GM18505 (cell line): ENCODE measurements around the gene ZFYVE27.
A peak's percentile ranks its signal among the peaks of the same experiment; 100 is the strongest.

Experiments
- ATAC-seq: cut with Tn5 transposase; IDR thresholded peaks from one replicate; pipeline ENCODE4 v1.9.1; 2021; ENCODE audit not compliant: unreplicated experiment
- POLR2A ChIP-seq: IDR thresholded peaks from 4 replicates; pipeline ENCODE4 v1.6.1; 2011; ENCODE audit warnings: borderline replicate concordance; ENCODE audit not compliant: insufficient read depth, insufficient read length; ENCODE audit errors: extremely low read depth

Gene ZFYVE27

GRCh38 chr10:97708976-97709946 is 27.7 kb upstream of the ZFYVE27 start:
- no peak for TF ChIP-seq POLR2A
- ATAC-seq: no peak

GRCh38 chr10:97711640-97712572 is 25.0 kb upstream of the ZFYVE27 start:
- ATAC-seq: no peak

GRCh38 chr10:97713339-97713825 is 23.5 kb upstream of the ZFYVE27 start, which contains the start of gene MARVELD1:
TSS of gene MARVELD1 (plus strand) at chr10:97713730. CDS start at chr10:97713877, 147 bp downstream.
- ATAC-seq: no peak
- no peak for TF ChIP-seq POLR2A

More at GRCh38 chr10:97711640-97712572, 25.0 kb upstream of the ZFYVE27 start:
- no peak for TF ChIP-seq POLR2A

GRCh38 chr10:97713826-97714400 is 23.0 kb upstream of the ZFYVE27 start:
- no peak for TF ChIP-seq POLR2A
- ATAC-seq: peak; percentile 70

- ATAC-seq: peak; percentile 38
- TF ChIP-seq POLR2A: no peak
Observed at GRCh38 chr10:97714401-97715258, 22.3 kb upstream of the ZFYVE27 start.

- ATAC-seq: no peak
- no peak for TF ChIP-seq POLR2A
Observed at GRCh38 chr10:97715259-97715874, 21.6 kb upstream of the ZFYVE27 start.

GRCh38 chr10:97717627-97718026 is 19.3 kb upstream of the ZFYVE27 start:
- TF ChIP-seq POLR2A: no peak
- no peak for ATAC-seq

- no peak for TF ChIP-seq POLR2A
- ATAC-seq: no peak
Observed at GRCh38 chr10:97718178-97718577, 18.8 kb upstream of the ZFYVE27 start.

GRCh38 chr10:97718659-97719142 is 18.2 kb upstream of the ZFYVE27 start:
- no peak for TF ChIP-seq POLR2A
- ATAC-seq: no peak

GRCh38 chr10:97719602-97720001 is 17.3 kb upstream of the ZFYVE27 start:
- TF ChIP-seq POLR2A: no peak
- no peak for ATAC-seq
